GM23248 (cell line): ENCODE measurements around the gene STK24. TPM values are rescaled to one million over a fixed set of nuclear protein-coding genes. Genes with fewer than 3 reads are reported as not detected.

Source experiments
- DNase-seq: peaks from one replicate; pipeline ENCODE4 v3.0.0-alpha.2; 2015
- H2AFZ ChIP-seq: fragments of 200-600 bp; sonication (generic); 2 replicates; pipeline ENCODE4 v1.6.1; 2016; ENCODE audit warnings: antibody characterized with exemption
- H3F3A ChIP-seq: fragments of 200-600 bp; sonication (generic); 2 replicates; pipeline ENCODE4 v1.6.1; 2016; ENCODE audit warnings: mild to moderate bottlenecking, antibody characterized with exemption, mixed run types; ENCODE audit not compliant: insufficient read depth
- H3K27ac ChIP-seq: fragments of 200-600 bp; sonication (generic); 2 replicates; pipeline ENCODE4 v1.5.1; 2016; ENCODE audit warnings: mild to moderate bottlenecking
- H3K27me3 ChIP-seq: fragments of 200-600 bp; sonication (generic); replicated peaks from 2 replicates; pipeline ENCODE4 v1.6.1; 2016; ENCODE audit warnings: mild to moderate bottlenecking; ENCODE audit not compliant: insufficient read depth
- H3K36me3 ChIP-seq: fragments of 200-600 bp; sonication (generic); 2 replicates; pipeline ENCODE4 v1.6.1; 2016; ENCODE audit warnings: low read depth, mild to moderate bottlenecking
- H3K4me1 ChIP-seq: fragments of 200-600 bp; sonication (generic); 2 replicates; pipeline ENCODE4 v1.6.1; 2016; ENCODE audit warnings: mild to moderate bottlenecking; ENCODE audit not compliant: insufficient read depth
- H3K4me2 ChIP-seq: fragments of 200-600 bp; sonication (generic); one replicate; pipeline ENCODE4 v1.6.1; 2016; ENCODE audit warnings: mild to moderate bottlenecking; ENCODE audit not compliant: unreplicated experiment
- H3K4me3 ChIP-seq: fragments of 200-600 bp; sonication (generic); 2 replicates; pipeline ENCODE4 v1.5.1; 2016; ENCODE audit warnings: mild to moderate bottlenecking
- H3K79me2 ChIP-seq: fragments of 200-600 bp; sonication (generic); 2 replicates; pipeline ENCODE4 v1.6.1; 2016; ENCODE audit warnings: mild to moderate bottlenecking; ENCODE audit not compliant: insufficient read depth
- H3K9ac ChIP-seq: fragments of 200-600 bp; sonication (generic); 2 replicates; pipeline ENCODE4 v1.6.1; 2016; ENCODE audit warnings: mild to moderate bottlenecking
- H3K9me2 ChIP-seq: fragments of 200-600 bp; sonication (generic); 2 replicates; pipeline ENCODE4 v1.6.1; 2016; ENCODE audit warnings: mixed run types, mild to moderate bottlenecking, moderate library complexity; ENCODE audit not compliant: insufficient read depth
- H3K9me3 ChIP-seq: fragments of 200-600 bp; sonication (generic); one replicate; pipeline ENCODE4 v1.6.1; 2017; ENCODE audit warnings: low read depth
- H4K20me1 ChIP-seq: fragments of 200-600 bp; sonication (generic); 2 replicates; pipeline ENCODE4 v1.6.0; 2016; ENCODE audit not compliant: insufficient read depth
- EZH2 ChIP-seq: fragments of 200-600 bp; sonication (generic); IDR thresholded peaks from 2 replicates; pipeline ENCODE4 v1.6.1; 2018; ENCODE audit warnings: antibody characterized with exemption, mild to moderate bottlenecking; ENCODE audit not compliant: insufficient read depth, poor library complexity, severe bottlenecking
- EZH2phosphoT487 ChIP-seq: fragments of 200-600 bp; sonication (generic); IDR thresholded peaks from 2 replicates; pipeline ENCODE4 v1.6.1; 2018; ENCODE audit warnings: antibody characterized with exemption, moderate library complexity, mild to moderate bottlenecking, low read depth; ENCODE audit not compliant: insufficient read depth
- WGBS, 2 experiments: methylation state at CpG; one replicate each; pipeline ENCODE4 v1.1.6; 2015 to 2017; ENCODE audit warnings: low lambda C conversion rate in 2 of 2, low coverage in 1 of 2; ENCODE audit errors: missing lambda C conversion rate in 2 of 2; 5-methylcytosine and 5-hydroxymethylcytosine counted together
- in situ Hi-C: fragments of 300-500 bp; cut with MboI; formaldehyde crosslinking; loops from 2 replicates; pipeline ENCODE4 v1.15.0; 2020
- polyA plus RNA-seq: library from polyadenylated mRNA; unstranded; fragments of >200 nt; fragmentation: Nextera tagmentation; extraction: Ambion mirVana; gene quantifications from 2 replicates; pipeline ENCODE4 v1.2.1, GENCODE V29; 2016
- total RNA-seq: library from RNA; depleted of rRNA; stranded (reverse); fragments of >200 nt; shearing (Covaris generic); gene quantifications from 2 replicates; pipeline ENCODE4 v1.2.3, GENCODE V29; 2014

The STK24 gene
- total and polyA plus RNA-seq, 2 experiments from 2014 or later = 11.1 to 72.4 TPM

DNA sequence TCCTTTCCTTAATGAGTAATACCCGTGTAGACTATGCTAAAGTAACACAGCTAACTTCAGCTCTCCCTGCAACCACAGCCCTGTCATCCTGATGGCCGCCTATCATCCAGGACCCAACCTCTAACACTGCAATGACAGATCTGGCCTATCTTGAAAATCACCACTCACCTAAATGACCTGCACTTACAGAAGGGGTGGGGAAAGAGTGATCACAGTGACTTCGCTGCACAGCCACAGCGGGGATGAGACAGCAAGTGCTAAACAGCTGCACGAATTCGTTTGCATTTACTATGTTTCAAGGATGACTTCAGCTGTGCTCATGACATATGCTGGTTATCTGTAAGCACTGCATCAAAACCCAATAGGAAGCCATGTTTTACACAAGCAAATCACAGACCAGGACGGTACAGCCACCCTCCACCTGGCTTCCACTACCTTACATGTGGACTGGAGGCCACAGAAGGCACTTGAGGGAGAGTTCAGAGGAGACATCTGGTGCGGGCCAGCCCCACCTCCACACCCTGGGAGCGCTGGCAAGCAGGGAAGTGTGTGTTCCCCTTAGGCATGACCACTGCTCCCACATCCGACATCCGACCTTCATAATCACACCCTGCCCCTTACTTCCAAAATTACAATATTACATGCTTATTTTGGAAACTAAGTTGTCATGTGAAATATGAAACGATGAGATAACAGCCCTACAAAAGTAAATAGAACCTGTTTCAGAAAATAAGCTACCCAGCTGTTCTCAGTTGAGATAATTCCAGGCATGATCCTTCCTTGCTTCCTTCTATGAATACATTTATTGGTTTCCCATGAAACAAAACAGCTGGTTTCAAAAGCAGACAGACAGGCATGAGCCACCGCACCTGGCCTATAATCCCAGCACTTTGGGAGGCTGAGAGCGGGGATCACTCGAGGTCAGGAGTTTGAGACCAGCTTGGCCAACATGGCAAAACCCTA is 95.7 kb downstream of the STK24 start:
- Histone ChIP-seq H3K27ac (no peak overlapping the region), H3K4me2 (no peak overlapping the region), H3K79me2 (peaks cover 96% of the 10 kb centered on the region), H2AFZ (no peak overlapping the region), H3K4me3 (no peak overlapping the region), H3K36me3 (0 out of 2 replicates have a peak, but pooled peaks cover 2% of the 10 kb centered on the region), H3K9ac (no peak overlapping the region), H3K9me2 (no peaks in the 10 kb centered on the region), H4K20me1 (no peaks in the 10 kb centered on the region), H3K27me3 (no peaks in the 10 kb centered on the region), H3K4me1 (peaks cover 39% of the 10 kb centered on the region), H3F3A (peaks cover 37% of the 10 kb centered on the region), H3K9me3 (no peaks in the 10 kb centered on the region)
- TF ChIP-seq EZH2phosphoT487 = no peak
- in situ Hi-C loops = no loop called here
- no peak for DNase-seq
- 72 to 74% methylated on average over 15 of the region's 15 CpGs for WGBS, 2 experiments

DNA sequence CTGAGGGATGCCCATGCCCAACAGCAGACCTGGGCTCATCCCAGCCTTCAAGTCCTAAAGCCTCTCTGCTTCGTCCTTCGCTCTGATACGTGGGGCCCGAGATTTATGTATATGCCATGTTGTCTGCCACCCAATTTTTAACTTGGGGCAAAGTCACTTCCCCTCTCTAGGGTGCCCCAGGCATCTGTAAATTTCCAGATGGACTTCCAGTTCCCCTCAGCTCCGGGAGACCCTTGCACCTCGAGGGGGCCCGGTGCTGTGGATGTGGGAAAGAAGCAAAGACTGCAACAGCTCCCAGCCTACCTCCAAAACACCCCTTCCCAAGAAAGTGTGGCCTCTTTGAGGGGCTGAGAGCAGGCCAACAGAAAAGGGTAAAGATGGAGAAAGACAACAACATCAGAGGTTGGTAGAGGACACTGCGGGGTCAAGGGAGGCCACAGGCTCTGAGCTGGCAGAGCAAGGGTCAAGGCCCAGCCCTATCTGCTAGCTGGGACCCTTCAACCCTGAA is 97.4 kb downstream of the STK24 start:
- Histone ChIP-seq H3K4me2 (no peak overlapping the region), H4K20me1 (no peaks in the 10 kb centered on the region), H3K27me3 (no peaks in the 10 kb centered on the region), H3K9ac (no peak overlapping the region), H3K9me2 (no peaks in the 10 kb centered on the region), H3F3A (peaks cover 29% of the 10 kb centered on the region), H3K36me3 (0 out of 2 replicates have a peak, but pooled peaks cover 2% of the 10 kb centered on the region), H2AFZ (no peak overlapping the region), H3K79me2 (peaks cover 100% of the 10 kb centered on the region), H3K4me1 (peaks cover 36% of the 10 kb centered on the region), H3K9me3 (no peaks in the 10 kb centered on the region), H3K4me3 (no peak overlapping the region), H3K27ac (no peak overlapping the region)
- TF ChIP-seq EZH2phosphoT487 (no peak), EZH2 (no peak)
- DNase-seq = no peak
- 99 to 100% methylated on average over 8 of the region's 8 CpGs for WGBS, 2 experiments
- in situ Hi-C loops = no loop called here

DNA sequence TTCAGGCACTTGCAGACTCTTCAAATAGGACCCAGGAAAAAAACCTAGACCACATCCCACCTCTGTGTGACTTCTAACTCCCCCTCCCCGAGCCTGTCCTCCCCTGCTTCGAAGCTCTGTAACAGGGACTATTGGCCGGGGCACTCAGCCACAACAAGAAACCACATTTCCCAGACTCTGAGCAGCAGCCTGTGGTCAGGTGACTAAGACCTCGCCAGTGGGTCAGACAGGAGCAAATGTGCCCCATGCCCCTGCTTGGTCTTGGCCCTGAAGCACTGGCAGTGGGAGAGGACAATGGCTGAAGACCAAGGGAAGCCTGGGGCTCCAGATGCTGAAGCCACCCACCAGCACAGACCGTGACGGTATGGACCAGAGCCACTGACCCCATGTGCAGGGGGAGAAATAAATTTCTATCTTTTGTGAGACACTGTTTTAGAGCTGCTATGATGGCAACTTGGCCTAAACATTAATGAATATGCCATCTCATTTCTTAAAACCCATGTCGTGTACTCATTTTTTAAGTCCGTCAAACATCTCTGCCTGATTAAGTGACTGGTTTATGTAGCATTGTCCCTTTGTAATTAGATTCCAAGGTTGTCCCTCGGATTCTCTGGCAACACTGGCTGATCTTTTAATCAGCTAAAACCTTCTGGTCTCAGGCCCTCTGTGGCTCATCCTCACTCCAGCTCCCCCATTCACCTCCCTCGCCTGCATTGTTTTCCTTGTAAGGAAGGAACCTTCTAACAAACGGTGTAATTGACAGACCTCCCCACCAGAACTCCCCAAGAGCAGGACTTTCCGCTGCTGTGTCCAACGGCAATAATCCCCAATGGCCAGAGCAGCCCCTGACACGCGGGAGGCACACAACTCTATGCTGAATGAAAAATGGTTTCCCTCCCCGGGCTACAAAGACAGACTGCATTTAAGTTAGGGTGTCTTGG is 98.4 kb downstream of the STK24 start:
- H4K20me1 ChIP-seq = no peaks in the 10 kb centered on the region
- no peak overlapping the region for H2AFZ ChIP-seq
- no peaks in the 10 kb centered on the region for H3K9me2 ChIP-seq
- H3K27ac ChIP-seq = no peak overlapping the region
- in situ Hi-C loops = no loop called here
- H3K4me2 ChIP-seq = no peak overlapping the region
- 77 to 80% methylated on average over 16 of the region's 16 CpGs for WGBS, 2 experiments
- peaks cover 20% of the 10 kb centered on the region for H3F3A ChIP-seq
- H3K9me3 ChIP-seq = no peaks in the 10 kb centered on the region
- TF ChIP-seq EZH2phosphoT487 (no peak), EZH2 (no peak)
- DNase-seq = peak; percentile 33
- peaks cover 100% of the 10 kb centered on the region for H3K79me2 ChIP-seq
- no peak overlapping the region for H3K9ac ChIP-seq
- H3K4me3 ChIP-seq = no peak overlapping the region
- peaks cover 25% of the 10 kb centered on the region for H3K4me1 ChIP-seq
- H3K36me3 ChIP-seq = 0 out of 2 replicates have a peak, but pooled peaks cover 2% of the 10 kb centered on the region
- no peaks in the 10 kb centered on the region for H3K27me3 ChIP-seq

DNA sequence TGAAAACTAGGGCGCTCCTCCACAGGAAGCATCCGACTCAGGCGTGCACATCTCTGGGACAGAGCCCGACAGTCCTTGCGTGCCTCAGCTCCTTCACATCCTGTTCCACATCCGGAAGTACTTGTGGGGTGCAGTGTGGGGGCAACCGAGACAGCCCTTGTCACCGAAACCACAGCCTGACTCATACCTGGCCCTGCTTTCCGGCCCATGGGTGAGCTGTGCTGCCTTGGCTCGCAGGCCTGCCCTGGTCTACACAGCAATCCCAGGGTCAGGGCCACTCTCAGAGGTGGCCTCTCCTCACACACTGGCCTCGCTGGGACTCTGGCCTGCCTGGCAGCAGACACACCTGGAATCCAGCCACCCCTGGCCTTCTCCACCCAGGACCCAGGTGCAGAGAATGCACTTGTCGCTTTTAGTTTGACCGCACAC is 100.4 kb downstream of the STK24 start:
- in situ Hi-C loops = no loop called here

More for the DNA sequence above, 100.4 kb downstream of the STK24 start:
- no peaks in the 10 kb centered on the region for H3K27me3 ChIP-seq
- no peaks in the 10 kb centered on the region for H3K9me2 ChIP-seq
- H3K4me1 ChIP-seq = peaks cover 15% of the 10 kb centered on the region
- H3K79me2 ChIP-seq = peaks cover 93% of the 10 kb centered on the region
- H3K9me3 ChIP-seq = no peaks in the 10 kb centered on the region
- TF ChIP-seq EZH2 = no peak
- TF ChIP-seq EZH2phosphoT487 = no peak
- H3K4me2 ChIP-seq = peak overlapping the region; percentile 69
- peaks cover 6% of the 10 kb centered on the region; the same call in 1 of the 2 replicates for H3F3A ChIP-seq
- H4K20me1 ChIP-seq = no peaks in the 10 kb centered on the region
- peak; percentile 95 for DNase-seq
- H3K4me3 ChIP-seq = peak overlapping the region; percentile 24; the same call in 1 of the 2 replicates
- H3K27ac ChIP-seq = peak overlapping the region; percentile 88
- H3K36me3 ChIP-seq = peaks cover 10% of the 10 kb centered on the region; the same call in 1 of the 2 replicates
- peak overlapping the region; percentile 59 for H3K9ac ChIP-seq
- 26 to 27% methylated on average over 13 of the region's 13 CpGs for WGBS, 2 experiments
- no peak overlapping the region for H2AFZ ChIP-seq
